Measurements from ENCODE around the gene IGFL2. TPM values are rescaled to one million over a fixed set of nuclear protein-coding genes. Genes with fewer than 3 reads are reported as not detected.

IGFL2 gene
- total and polyA plus RNA-seq, 2 experiments from 2014 or later, result not detected

DNA sequence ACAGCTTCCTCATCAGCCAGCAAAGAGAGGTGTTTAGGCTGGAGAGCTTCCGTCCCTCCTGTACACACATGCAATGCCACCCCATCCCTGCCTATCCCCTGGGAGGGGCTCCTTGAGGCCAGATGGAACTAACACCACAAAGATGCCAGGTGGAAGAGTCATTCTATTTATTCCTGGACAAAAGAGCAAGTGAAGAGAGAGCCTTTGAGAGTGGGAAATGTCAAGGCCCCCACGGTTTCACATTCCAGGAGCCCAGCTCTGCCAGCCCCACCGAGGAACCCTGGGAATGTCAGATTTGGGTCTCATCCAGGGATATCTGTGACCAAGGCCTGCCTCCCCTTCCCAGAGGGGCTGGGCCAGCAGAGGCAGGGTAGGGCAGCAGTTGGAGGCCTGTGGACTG is 50.7 kb downstream of the IGFL2 start:
- Histone ChIP-seq H3K9me2 (ENCODE audit: insufficient read depth) (no peaks in the 10 kb centered on the region), H4K20me1 (replicated peaks; ENCODE audit: insufficient read depth) (no peaks in the 10 kb centered on the region), H3K27ac (ENCODE audit: low read depth) (no peak overlapping the region), H3K4me2 (no peak overlapping the region), H3K4me1 (ENCODE audit: insufficient read depth) (no peaks in the 10 kb centered on the region), H3K4me3 (no peak overlapping the region), H3F3A (replicated peaks; ENCODE audit: low read depth) (no peaks in the 10 kb centered on the region), H3K36me3 (ENCODE audit: insufficient read depth) (no peaks in the 10 kb centered on the region), H3K79me2 (replicated peaks; ENCODE audit: insufficient read depth) (no peaks in the 10 kb centered on the region), H2AFZ (no peak overlapping the region), H3K27me3 (ENCODE audit: insufficient read depth) (no peaks in the 10 kb centered on the region)
- H3K9me3 Mint-ChIP-seq, result peaks cover 26% of the 10 kb centered on the region
- no peak for ATAC-seq
- no peaks in the 10 kb centered on the region; the same call in 2 of the 3 replicates for H3K4me1 Mint-ChIP-seq
- TF ChIP-seq EZH2phosphoT487 (IDR thresholded peaks at IDR 0.05; ENCODE audit: unreplicated experiment) (no peak), JUNB (IDR thresholded peaks at IDR 0.05; ENCODE audit: unreplicated experiment) (no peak), ZNF114 (CRISPR knock-in tag; IDR thresholded peaks at IDR 0.05) (no peak), NANOG (IDR thresholded peaks at IDR 0.05; ENCODE audit: borderline replicate concordance) (no peak), STAT1 (IDR thresholded peaks at IDR 0.05; ENCODE audit: unreplicated experiment) (no peak), POLR2AphosphoS5 (IDR thresholded peaks at IDR 0.05; ENCODE audit: low read depth) (no peak), CREB1 (CRISPR knock-in tag; IDR thresholded peaks at IDR 0.05; ENCODE audit: low read depth) (no peak), ZNF331 (CRISPR knock-in tag; IDR thresholded peaks at IDR 0.05; ENCODE audit: low read depth) (no peak), EZH2 (IDR thresholded peaks at IDR 0.05; ENCODE audit: low read depth, unreplicated experiment) (no peak)
- TF ChIP-seq, protein P1, sequence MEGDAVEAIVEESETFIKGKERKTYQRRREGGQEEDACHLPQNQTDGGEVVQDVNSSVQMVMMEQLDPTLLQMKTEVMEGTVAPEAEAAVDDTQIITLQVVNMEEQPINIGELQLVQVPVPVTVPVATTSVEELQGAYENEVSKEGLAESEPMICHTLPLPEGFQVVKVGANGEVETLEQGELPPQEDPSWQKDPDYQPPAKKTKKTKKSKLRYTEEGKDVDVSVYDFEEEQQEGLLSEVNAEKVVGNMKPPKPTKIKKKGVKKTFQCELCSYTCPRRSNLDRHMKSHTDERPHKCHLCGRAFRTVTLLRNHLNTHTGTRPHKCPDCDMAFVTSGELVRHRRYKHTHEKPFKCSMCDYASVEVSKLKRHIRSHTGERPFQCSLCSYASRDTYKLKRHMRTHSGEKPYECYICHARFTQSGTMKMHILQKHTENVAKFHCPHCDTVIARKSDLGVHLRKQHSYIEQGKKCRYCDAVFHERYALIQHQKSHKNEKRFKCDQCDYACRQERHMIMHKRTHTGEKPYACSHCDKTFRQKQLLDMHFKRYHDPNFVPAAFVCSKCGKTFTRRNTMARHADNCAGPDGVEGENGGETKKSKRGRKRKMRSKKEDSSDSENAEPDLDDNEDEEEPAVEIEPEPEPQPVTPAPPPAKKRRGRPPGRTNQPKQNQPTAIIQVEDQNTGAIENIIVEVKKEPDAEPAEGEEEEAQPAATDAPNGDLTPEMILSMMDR (conservative IDR thresholded peaks at IDR 0.05; ENCODE audit: low read depth in 2 of 2), result no peak
- TF ChIP-seq, protein P2, sequence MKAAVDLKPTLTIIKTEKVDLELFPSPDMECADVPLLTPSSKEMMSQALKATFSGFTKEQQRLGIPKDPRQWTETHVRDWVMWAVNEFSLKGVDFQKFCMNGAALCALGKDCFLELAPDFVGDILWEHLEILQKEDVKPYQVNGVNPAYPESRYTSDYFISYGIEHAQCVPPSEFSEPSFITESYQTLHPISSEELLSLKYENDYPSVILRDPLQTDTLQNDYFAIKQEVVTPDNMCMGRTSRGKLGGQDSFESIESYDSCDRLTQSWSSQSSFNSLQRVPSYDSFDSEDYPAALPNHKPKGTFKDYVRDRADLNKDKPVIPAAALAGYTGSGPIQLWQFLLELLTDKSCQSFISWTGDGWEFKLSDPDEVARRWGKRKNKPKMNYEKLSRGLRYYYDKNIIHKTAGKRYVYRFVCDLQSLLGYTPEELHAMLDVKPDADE (IDR thresholded peaks at IDR 0.05), result no peak
- TF ChIP-seq, protein P3, sequence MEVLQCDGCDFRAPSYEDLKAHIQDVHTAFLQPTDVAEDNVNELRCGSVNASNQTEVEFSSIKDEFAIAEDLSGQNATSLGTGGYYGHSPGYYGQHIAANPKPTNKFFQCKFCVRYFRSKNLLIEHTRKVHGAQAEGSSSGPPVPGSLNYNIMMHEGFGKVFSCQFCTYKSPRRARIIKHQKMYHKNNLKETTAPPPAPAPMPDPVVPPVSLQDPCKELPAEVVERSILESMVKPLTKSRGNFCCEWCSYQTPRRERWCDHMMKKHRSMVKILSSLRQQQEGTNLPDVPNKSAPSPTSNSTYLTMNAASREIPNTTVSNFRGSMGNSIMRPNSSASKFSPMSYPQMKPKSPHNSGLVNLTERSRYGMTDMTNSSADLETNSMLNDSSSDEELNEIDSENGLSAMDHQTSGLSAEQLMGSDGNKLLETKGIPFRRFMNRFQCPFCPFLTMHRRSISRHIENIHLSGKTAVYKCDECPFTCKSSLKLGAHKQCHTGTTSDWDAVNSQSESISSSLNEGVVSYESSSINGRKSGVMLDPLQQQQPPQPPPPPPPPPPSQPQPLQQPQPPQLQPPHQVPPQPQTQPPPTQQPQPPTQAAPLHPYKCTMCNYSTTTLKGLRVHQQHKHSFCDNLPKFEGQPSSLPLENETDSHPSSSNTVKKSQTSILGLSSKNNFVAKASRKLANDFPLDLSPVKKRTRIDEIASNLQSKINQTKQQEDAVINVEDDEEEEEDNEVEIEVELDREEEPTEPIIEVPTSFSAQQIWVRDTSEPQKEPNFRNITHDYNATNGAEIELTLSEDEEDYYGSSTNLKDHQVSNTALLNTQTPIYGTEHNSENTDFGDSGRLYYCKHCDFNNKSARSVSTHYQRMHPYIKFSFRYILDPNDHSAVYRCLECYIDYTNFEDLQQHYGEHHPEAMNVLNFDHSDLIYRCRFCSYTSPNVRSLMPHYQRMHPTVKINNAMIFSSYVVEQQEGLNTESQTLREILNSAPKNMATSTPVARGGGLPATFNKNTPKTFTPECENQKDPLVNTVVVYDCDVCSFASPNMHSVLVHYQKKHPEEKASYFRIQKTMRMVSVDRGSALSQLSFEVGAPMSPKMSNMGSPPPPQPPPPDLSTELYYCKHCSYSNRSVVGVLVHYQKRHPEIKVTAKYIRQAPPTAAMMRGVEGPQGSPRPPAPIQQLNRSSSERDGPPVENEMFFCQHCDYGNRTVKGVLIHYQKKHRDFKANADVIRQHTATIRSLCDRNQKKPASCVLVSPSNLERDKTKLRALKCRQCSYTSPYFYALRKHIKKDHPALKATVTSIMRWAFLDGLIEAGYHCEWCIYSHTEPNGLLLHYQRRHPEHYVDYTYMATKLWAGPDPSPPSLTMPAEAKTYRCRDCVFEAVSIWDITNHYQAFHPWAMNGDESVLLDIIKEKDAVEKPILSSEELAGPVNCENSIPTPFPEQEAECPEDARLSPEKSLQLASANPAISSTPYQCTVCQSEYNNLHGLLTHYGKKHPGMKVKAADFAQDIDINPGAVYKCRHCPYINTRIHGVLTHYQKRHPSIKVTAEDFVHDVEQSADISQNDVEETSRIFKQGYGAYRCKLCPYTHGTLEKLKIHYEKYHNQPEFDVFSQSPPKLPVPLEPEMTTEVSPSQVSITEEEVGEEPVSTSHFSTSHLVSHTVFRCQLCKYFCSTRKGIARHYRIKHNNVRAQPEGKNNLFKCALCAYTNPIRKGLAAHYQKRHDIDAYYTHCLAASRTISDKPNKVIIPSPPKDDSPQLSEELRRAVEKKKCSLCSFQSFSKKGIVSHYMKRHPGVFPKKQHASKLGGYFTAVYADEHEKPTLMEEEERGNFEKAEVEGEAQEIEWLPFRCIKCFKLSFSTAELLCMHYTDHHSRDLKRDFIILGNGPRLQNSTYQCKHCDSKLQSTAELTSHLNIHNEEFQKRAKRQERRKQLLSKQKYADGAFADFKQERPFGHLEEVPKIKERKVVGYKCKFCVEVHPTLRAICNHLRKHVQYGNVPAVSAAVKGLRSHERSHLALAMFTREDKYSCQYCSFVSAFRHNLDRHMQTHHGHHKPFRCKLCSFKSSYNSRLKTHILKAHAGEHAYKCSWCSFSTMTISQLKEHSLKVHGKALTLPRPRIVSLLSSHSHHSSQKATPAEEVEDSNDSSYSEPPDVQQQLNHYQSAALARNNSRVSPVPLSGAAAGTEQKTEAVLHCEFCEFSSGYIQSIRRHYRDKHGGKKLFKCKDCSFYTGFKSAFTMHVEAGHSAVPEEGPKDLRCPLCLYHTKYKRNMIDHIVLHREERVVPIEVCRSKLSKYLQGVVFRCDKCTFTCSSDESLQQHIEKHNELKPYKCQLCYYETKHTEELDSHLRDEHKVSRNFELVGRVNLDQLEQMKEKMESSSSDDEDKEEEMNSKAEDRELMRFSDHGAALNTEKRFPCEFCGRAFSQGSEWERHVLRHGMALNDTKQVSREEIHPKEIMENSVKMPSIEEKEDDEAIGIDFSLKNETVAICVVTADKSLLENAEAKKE (CRISPR knock-in tag; IDR thresholded peaks at IDR 0.05), result no peak
- TF ChIP-seq, protein P4, sequence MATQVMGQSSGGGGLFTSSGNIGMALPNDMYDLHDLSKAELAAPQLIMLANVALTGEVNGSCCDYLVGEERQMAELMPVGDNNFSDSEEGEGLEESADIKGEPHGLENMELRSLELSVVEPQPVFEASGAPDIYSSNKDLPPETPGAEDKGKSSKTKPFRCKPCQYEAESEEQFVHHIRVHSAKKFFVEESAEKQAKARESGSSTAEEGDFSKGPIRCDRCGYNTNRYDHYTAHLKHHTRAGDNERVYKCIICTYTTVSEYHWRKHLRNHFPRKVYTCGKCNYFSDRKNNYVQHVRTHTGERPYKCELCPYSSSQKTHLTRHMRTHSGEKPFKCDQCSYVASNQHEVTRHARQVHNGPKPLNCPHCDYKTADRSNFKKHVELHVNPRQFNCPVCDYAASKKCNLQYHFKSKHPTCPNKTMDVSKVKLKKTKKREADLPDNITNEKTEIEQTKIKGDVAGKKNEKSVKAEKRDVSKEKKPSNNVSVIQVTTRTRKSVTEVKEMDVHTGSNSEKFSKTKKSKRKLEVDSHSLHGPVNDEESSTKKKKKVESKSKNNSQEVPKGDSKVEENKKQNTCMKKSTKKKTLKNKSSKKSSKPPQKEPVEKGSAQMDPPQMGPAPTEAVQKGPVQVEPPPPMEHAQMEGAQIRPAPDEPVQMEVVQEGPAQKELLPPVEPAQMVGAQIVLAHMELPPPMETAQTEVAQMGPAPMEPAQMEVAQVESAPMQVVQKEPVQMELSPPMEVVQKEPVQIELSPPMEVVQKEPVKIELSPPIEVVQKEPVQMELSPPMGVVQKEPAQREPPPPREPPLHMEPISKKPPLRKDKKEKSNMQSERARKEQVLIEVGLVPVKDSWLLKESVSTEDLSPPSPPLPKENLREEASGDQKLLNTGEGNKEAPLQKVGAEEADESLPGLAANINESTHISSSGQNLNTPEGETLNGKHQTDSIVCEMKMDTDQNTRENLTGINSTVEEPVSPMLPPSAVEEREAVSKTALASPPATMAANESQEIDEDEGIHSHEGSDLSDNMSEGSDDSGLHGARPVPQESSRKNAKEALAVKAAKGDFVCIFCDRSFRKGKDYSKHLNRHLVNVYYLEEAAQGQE (IDR thresholded peaks at IDR 0.05; ENCODE audit: unreplicated experiment), result no peak
- no peak for DNase-seq (ENCODE audit: low spot score)
- H3K27ac Mint-ChIP-seq, result no peak overlapping the region
- peaks cover 10% of the 10 kb centered on the region; the same call in 2 of the 3 replicates for H3K36me3 Mint-ChIP-seq (ENCODE audit: low read depth)
- peaks cover 7% of the 10 kb centered on the region for H3K27me3 Mint-ChIP-seq (ENCODE audit: insufficient read depth, low read depth, poor library complexity)
- H3K4me3 Mint-ChIP-seq, result no peak overlapping the region
